K562 (cell line): Measurements from ENCODE around the gene GTF2A2. TPM values are rescaled to one million over a fixed set of nuclear protein-coding genes. Genes with fewer than 3 reads are reported as not detected.

Source experiments
- HDAC2 ChIP-seq: fragments of 450-650 bp; IDR thresholded peaks from 2 replicates; pipeline ENCODE4 v1.6.1; 2016; ENCODE audit warnings: mild to moderate bottlenecking
- IRF1 ChIP-seq: sonication (generic); formaldehyde crosslinking; IDR thresholded peaks from 2 replicates; pipeline ENCODE4 v1.8.0; 2022; ENCODE audit warnings: missing genetic modification reagents, mild to moderate bottlenecking, borderline replicate concordance
- SMAD3 ChIP-seq: fragments of 450-650 bp; formaldehyde crosslinking; conservative IDR thresholded peaks from 2 replicates; pipeline ENCODE4 v1.4.0; 2020; ENCODE audit warnings: mild to moderate bottlenecking
- ZBTB11 ChIP-seq, 3 experiments: fragments of 200-800 bp in 1 of 3; fragments of 250-450 bp in 1 of 3; fragments of 450-650 bp in 1 of 3; sonication (Bioruptor Pico) in 1 of 3; sonication (Bioruptor generic) in 1 of 3; formaldehyde crosslinking in 1 of 3; IDR thresholded peaks; 2 replicates each; pipeline versions ENCODE4 v1.6.1 to v1.8.0; 2016 to 2022; ENCODE audit warnings: mild to moderate bottlenecking in 2 of 3, missing genetic modification characterization in 2 of 3, missing compliant biosample characterization in 1 of 3, moderate library complexity in 1 of 3
- ZBTB43 ChIP-seq: sonication (generic); formaldehyde crosslinking; IDR thresholded peaks from 2 replicates; pipeline ENCODE4 v1.8.0; 2023; ENCODE audit warnings: mild to moderate bottlenecking, missing genetic modification reagents
- polyA plus RNA-seq, 8 experiments: library from polyadenylated mRNA; depleted of rRNA in 4 of 8; stranded (reverse) in 5 of 8; unstranded in 3 of 8; fragments of >200 nt; fragmentation: Nextera tagmentation in 2 of 8; fragmentation: Illumina TruSeq in 1 of 8; extraction: Ambion mirVana in 2 of 8; extraction: Trizol in 1 of 8; gene quantifications; 2 replicates each; pipeline versions ENCODE4 v1.2.1 to v1.2.3, GENCODE V29; 2011 to 2014; ENCODE audit warnings: inconsistent platforms in 1 of 8, missing spikeins in 1 of 8
- total RNA-seq, 7 experiments: library from RNA; depleted of rRNA in 6 of 7; stranded (reverse); fragments of >200 nt in 6 of 7; fragmentation: Illumina TruSeq in 2 of 7; extraction: Trizol in 2 of 7; gene quantifications; 2 replicates each; pipeline versions ENCODE4 v1.2.1 to v1.2.3, GENCODE V29; 2011 to 2021; ENCODE audit warnings: low replicate concordance in 1 of 7

Gene GTF2A2
- total and polyA plus RNA-seq, 9 of the 15 experiments (the other 6 are each of a cell fraction or from before 2014, with no cell fraction given): 128 to 656 (median 172) TPM

- TF ChIP-seq ZBTB11 (CRISPR knock-in tag; IDR thresholded peaks at IDR 0.05): no peak
- no peak for TF ChIP-seq HDAC2
- TF ChIP-seq IRF1 (CRISPR knock-in tag): no peak
- no peak for TF ChIP-seq ZBTB43 (CRISPR knock-in tag)
- no peak for TF ChIP-seq SMAD3 (CRISPR knock-in tag)
Observed at GRCh38 chr15:59680346-59680745, 23.0 kb upstream of the GTF2A2 start (continued).
